ENCODE results near the gene CHD2.

CHD2 gene

DNA sequence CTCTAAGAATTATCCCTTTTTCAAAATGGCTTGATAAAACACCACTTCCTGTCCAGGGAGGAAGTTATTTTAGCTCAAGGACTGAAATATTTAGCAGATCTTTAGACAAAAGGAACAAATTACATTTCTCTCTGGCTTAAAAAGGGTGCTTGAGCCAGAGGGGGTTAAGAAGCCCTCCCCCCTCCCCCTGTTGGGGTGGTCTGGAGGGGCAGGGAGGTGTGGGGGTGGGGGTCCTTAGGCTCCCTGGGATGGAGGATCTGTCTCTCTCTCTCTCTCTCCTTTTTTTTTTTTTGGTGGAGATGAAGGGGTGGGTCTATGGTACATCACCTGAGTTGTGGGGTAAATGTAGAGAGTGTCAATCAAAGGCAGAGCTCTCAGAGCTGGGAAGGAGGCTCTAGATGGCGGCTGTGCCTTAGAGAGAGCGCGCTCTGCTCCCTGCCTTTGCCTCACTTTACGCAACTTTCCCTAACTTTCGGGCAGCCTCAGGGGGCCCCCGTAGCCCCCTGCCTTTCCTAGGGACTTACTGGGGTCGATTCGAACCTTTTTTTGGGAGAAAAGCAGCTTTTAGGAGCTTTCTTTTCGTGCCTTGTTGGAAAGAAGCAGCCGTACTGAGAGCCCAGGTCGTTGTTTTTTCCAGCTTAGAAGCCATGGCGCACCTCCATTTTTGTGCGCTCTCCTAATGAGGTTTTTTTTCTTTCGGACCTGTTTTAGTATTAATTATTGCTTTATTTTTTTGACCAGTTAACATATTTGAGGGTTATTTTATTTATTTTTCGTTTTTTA, at the start of gene CHD2:
CHD2 (plus strand) TSS at position 377 of the 783 bp plus-strand sequence. CDS start 914 bp downstream, outside the sequence.
- H3K79me2 ChIP-seq: peaks cover 46% of the 10 kb centered on the region
- H3K27me3 ChIP-seq (ENCODE audit: control insufficient read depth, insufficient read depth, low read length): no peaks in the 10 kb centered on the region
- no peaks in the 10 kb centered on the region for H3K36me3 ChIP-seq (ENCODE audit: control insufficient read depth, insufficient read depth, low read length)
- H3K9ac ChIP-seq: peak within 1 kb of the TSS; percentile 91
- peak within 1 kb of the TSS; percentile 85 for H3K4me3 ChIP-seq (ENCODE audit: low read depth, low read length)
- TF ChIP-seq, protein P1, sequence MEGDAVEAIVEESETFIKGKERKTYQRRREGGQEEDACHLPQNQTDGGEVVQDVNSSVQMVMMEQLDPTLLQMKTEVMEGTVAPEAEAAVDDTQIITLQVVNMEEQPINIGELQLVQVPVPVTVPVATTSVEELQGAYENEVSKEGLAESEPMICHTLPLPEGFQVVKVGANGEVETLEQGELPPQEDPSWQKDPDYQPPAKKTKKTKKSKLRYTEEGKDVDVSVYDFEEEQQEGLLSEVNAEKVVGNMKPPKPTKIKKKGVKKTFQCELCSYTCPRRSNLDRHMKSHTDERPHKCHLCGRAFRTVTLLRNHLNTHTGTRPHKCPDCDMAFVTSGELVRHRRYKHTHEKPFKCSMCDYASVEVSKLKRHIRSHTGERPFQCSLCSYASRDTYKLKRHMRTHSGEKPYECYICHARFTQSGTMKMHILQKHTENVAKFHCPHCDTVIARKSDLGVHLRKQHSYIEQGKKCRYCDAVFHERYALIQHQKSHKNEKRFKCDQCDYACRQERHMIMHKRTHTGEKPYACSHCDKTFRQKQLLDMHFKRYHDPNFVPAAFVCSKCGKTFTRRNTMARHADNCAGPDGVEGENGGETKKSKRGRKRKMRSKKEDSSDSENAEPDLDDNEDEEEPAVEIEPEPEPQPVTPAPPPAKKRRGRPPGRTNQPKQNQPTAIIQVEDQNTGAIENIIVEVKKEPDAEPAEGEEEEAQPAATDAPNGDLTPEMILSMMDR (IDR thresholded peaks at IDR 0.05): no peak
- no peaks in the 10 kb centered on the region for H3K9me3 ChIP-seq (ENCODE audit: control insufficient read depth, low read length)
- peaks cover 9% of the 10 kb centered on the region for H3K4me1 ChIP-seq
- H3K27ac ChIP-seq: peak within 1 kb of the TSS; percentile 98
- H2AFZ ChIP-seq: peak within 1 kb of the TSS; percentile 68
- peak within 1 kb of the TSS; percentile 94 for H3K4me2 ChIP-seq (ENCODE audit: low read length)

DNA sequence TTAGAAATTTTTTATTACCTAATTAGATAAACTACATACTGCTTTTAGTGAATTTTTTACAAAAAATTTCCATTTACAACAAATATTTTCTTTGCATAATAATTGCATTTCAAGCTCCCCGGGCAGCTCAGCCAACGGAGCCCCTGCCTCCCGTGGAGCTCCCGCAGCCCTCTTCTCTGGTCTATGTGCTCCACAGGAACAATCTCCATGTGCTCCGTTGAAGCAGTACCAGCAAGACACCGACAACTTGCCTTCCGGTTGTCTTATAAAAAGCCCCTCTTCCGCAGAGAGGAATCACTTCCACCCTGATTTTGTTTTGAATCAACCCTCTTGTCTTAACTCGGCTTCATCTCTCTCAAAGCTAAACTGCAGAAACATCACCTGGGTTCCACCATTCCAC, 46.9 kb upstream of the CHD2 start:
- Histone ChIP-seq H2AFZ (no peak overlapping the region), H3K4me1 (no peaks in the 10 kb centered on the region), H3K4me3 (ENCODE audit: low read depth, low read length) (no peak overlapping the region), H3K27me3 (ENCODE audit: control insufficient read depth, insufficient read depth, low read length) (no peaks in the 10 kb centered on the region), H3K9ac (no peak overlapping the region), H3K36me3 (ENCODE audit: control insufficient read depth, insufficient read depth, low read length) (no peaks in the 10 kb centered on the region), H3K27ac (no peak overlapping the region), H3K9me3 (ENCODE audit: control insufficient read depth, low read length) (no peaks in the 10 kb centered on the region), H3K79me2 (no peaks in the 10 kb centered on the region), H3K4me2 (ENCODE audit: low read length) (no peak overlapping the region)
- TF ChIP-seq, protein P1 (IDR thresholded peaks at IDR 0.05): no peak

DNA sequence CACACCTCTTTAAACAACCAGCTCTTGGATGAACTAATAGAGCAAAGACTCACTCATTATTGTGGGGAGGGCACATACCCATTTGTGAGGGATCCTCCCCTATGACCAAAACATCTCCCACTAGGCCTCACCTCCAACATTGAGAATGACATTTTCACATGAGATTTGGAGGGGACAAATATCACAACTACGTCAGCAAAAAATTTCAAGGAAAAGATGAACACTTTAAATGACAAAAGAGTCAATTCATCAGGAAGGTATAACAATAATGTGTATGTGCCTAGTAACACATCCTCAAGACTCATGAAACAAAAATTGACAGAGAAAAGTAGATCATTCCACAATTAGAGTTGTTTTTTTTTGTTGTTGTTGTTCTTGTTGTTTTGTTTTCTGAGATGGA, 38.4 kb upstream of the CHD2 start:
- Histone ChIP-seq H3K9me3 (ENCODE audit: control insufficient read depth, low read length) (no peaks in the 10 kb centered on the region), H3K9ac (no peak overlapping the region), H3K27ac (no peak overlapping the region), H3K79me2 (no peaks in the 10 kb centered on the region), H3K36me3 (ENCODE audit: control insufficient read depth, insufficient read depth, low read length) (no peaks in the 10 kb centered on the region), H2AFZ (no peak overlapping the region), H3K4me3 (ENCODE audit: low read depth, low read length) (no peak overlapping the region), H3K4me2 (ENCODE audit: low read length) (no peak overlapping the region), H3K4me1 (no peaks in the 10 kb centered on the region), H3K27me3 (ENCODE audit: control insufficient read depth, insufficient read depth, low read length) (no peaks in the 10 kb centered on the region)
- TF ChIP-seq, protein P1 (IDR thresholded peaks at IDR 0.05): no peak

DNA sequence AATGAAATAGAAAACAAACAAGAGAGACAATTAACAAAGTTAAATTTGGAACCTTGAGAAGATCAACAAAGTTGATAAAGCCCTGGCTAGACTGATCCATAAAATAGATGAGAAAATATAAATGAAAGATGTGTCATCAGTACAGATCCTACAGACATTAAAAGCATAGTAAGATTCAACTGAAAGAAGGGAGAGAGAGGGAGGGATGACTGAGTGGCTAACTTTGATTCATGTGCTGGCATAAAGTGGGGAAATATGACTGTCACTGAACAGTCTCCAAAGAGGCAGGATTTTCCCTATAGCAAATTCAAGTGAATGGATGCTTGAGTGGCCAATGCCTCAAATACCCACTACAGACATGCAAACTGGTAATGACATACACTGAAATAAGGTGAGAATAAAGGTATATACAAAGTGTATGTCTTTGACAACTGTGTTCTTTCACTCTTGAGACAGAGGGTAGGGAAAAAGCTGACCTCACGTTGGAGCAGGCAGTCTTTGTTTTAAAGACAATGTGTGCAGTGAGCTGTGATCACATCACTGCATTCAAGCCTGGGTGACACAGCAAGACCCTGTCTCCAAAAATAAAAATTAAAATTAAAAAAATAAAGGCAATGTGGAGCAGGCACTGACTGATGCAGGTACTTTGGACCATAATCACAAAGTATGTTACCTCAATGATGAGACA, 35.9 kb upstream of the CHD2 start:
- no peaks in the 10 kb centered on the region for H3K79me2 ChIP-seq
- no peaks in the 10 kb centered on the region for H3K9me3 ChIP-seq (ENCODE audit: control insufficient read depth, low read length)
- H3K4me2 ChIP-seq (ENCODE audit: low read length): no peak overlapping the region
- TF ChIP-seq, protein P1 (IDR thresholded peaks at IDR 0.05): no peak
- no peak overlapping the region for H3K9ac ChIP-seq
- no peak overlapping the region for H3K27ac ChIP-seq
- peaks cover 3% of the 10 kb centered on the region for H3K4me1 ChIP-seq
- no peaks in the 10 kb centered on the region for H3K27me3 ChIP-seq (ENCODE audit: control insufficient read depth, insufficient read depth, low read length)
- H2AFZ ChIP-seq: no peak overlapping the region
- H3K4me3 ChIP-seq (ENCODE audit: low read depth, low read length): no peak overlapping the region
- no peaks in the 10 kb centered on the region for H3K36me3 ChIP-seq (ENCODE audit: control insufficient read depth, insufficient read depth, low read length)

All from parathyroid adenoma (tissue), 2 donors.